NCI-H2196 (cell line): ENCODE measurements around the gene HOXD11.

Experiments
- DNase-seq: peaks from one replicate; lab custom pipeline; 2025; ENCODE audit not compliant: unreplicated experiment; lab: John Stamatoyannopoulos, UW

Gene HOXD11

GRCh38 chr2:176130957-176131847 is 24.1 kb downstream of the HOXD11 start:
- DNase-seq: no peak

DNA sequence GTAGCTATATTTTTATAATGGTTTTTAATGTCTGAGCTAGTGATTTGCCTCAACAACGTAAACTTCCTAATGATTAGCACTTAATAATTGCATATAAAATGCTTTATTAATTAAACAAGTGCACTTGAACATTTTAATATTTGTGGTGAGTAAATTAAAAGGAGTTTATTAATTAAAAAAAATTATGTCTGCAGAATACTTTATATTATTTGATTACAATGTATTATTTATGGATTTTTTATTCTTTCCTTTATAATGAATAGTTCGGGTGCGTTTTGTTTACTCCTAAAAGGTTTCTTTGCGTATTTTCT is 24.7 kb downstream of the HOXD11 start:
- DNase-seq: no peak

GRCh38 chr2:176132205-176133171 is 25.4 kb downstream of the HOXD11 start:
- DNase-seq: no peak

DNA sequence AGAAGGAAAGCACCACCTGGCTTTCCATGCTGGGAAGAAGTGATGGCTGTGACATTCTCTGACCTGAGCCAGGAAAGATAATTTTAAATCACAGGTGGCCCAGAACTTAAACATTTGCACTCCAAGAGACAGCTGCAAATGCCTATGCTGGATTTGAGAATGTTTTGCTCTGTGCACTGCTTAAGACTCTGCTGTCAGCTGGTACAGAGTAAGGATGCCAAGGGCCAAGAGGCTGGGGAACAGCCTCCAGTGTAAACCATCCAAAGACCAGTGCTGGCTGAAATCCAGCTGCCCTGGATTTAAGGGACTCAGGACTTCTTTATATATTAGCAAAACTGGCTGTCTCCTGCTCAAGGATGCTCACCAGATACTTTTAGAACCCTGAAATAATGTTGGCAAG is 26.3 kb downstream of the HOXD11 start:
- no peak for DNase-seq

GRCh38 chr2:176134035-176134434 is 27.0 kb downstream of the HOXD11 start:
- DNase-seq: no peak

DNA sequence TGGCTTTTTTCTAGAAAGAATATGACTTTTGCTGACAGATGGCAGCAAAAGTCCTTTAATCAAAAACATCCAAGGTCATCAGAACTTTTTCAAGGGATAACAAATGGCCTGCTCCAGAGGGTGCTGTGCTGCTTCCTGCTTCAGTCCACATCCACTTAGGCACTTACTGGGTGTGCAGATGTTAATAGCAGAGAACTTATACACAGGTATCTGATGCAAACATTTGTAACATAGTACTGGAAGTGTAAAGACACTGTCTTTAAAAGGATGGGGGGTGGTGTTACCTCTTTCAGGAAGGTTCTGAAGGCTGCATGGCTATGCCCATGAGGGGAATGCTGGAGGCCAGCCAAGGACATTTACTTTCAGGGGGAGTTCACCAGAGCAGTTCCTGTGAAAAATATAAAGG is 28.0 kb downstream of the HOXD11 start:
- DNase-seq: peak; percentile 22

DNA sequence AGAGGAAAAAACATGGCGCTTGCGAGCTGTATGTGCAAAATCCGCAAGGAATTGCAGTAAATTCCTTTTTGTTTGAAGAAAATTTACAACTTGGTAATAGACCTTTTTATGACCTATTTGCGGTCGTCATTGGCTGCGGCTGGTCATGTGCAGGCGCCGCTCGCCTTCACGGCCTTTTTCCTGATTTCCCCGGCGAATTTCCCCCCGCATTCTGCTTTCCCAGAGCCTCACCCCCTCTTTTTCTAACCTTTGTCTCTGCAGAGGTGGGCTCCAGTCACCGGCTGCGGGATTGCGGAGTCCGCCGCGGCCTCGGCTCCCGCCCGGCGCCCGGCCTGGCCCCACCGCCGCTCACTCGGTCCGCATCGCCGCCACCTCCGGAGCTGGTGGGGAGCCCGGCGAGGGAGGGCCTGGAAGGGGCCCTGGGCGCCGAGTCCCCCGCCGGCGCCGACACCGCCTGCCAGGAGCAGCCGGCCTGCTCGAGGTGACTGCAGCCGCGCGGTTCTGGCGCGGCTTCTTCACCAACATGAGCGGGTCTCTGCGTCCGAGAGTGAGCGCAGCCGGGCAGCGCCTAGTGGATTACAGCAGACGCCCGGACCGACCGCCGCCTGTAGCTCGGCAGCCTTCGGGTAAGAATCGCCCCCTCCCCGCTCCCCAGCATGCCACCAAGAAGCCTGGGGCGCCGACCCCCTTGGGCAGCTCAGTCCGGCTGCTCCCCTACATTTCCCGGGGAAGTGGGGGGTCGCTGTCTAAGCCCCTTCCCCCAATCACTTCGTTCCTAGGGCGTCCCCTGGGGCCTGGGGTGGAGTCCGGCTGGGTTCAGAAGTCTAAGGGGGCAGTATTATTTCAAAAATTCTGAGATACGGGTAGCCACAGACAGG is 29.5 kb downstream of the HOXD11 start:
- no peak for DNase-seq

DNA sequence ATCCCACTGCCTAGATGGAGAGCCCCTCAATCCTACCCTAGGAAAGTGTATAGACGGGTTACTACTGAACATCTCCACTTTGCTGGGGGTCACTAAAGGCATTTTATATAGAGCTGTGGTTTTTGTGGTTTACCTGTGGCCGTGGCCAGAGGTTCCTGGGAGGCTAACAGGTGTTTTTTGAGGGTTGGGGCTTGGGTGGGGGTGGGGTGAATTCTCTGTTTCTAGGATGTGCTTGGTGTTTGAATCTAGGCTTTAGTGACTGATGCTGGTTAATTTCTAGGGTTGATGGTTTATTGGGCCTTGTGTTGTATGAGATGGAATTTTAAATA is 30.1 kb downstream of the HOXD11 start:
- no peak for DNase-seq

- no peak for DNase-seq
Measured at GRCh38 chr2:176137906-176138305, 30.8 kb downstream of the HOXD11 start.

GRCh38 chr2:176138526-176138922 is 31.4 kb downstream of the HOXD11 start:
- no peak for DNase-seq

DNA sequence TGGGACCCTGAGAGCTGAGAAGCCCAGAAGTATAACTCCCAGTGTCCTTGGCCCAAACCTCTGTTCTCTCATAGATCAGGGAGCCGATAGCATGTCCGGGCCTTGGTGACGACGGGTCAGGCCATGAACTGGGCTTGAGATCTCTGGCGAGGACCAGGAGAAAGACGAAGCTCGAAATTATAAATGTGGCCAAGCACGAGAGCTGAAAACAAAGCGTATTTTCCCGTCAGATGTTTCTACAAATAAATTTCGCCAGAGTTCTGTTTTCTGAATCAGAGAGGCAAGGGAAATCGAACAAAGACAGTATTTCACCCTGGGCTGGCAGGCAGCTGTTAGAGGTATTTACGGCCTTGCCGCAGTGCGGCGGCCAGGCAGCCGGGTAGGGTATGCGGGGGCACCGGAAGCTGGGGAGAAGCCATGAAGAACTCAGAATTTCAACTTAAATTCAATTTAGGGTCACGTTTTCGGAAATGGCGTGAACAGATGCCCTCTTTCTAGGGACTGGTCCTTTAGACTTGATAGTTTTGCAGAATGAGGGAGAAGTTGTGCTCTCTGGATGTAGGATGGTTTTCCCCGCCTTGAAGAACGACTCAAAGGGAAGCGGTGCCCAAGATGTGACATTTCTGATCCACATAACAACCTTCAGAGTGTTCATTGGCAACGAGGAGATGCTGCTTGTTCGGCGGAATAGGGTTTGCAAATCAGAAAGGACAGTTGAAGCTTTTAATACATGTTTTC is 32.0 kb downstream of the HOXD11 start:
- DNase-seq: no peak

GRCh38 chr2:176139661-176140512 is 32.8 kb downstream of the HOXD11 start:
- no peak for DNase-seq

DNA sequence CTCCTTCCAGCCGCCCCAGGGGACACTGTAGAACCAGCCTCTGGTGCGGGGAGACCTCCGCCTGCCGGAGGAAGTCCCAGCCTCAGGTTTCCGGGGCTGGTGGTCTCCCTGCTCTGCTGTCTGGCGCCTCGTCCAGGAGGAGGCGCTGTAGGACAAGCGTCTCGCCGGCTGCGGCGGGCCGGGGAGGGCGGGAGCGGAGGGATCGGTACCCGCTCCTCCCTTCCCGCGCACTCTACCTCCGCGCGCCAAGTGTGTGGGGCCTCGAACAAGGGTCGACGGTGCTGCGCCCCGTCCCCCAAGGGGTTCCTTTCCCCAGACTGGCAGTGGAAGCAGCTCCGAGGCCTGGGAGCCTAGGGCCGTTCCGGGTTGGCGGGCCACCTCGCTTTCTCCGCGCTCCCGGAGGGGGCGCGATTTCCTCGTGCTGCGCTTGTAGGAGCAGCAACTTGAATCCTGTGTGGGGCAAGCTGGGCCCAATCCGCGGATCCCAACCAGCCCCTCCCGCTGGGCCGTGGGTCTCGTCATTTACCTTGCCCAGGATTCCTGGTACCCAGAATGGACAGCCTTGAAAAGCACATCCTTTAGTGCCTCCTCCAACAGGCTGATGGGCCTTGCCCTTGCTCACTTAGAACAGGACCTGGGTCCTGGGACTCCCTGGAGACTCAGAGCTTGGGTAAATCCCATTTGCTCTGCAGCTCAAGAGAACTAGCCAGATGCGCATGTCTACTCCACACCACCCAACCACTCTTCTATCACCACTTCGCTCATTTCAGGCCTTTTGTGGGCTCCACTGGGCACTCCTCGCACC is 33.6 kb downstream of the HOXD11 start:
- peak; percentile 71 for DNase-seq

GRCh38 chr2:176142281-176142680 is 35.2 kb downstream of the HOXD11 start:
- DNase-seq: no peak

DNA sequence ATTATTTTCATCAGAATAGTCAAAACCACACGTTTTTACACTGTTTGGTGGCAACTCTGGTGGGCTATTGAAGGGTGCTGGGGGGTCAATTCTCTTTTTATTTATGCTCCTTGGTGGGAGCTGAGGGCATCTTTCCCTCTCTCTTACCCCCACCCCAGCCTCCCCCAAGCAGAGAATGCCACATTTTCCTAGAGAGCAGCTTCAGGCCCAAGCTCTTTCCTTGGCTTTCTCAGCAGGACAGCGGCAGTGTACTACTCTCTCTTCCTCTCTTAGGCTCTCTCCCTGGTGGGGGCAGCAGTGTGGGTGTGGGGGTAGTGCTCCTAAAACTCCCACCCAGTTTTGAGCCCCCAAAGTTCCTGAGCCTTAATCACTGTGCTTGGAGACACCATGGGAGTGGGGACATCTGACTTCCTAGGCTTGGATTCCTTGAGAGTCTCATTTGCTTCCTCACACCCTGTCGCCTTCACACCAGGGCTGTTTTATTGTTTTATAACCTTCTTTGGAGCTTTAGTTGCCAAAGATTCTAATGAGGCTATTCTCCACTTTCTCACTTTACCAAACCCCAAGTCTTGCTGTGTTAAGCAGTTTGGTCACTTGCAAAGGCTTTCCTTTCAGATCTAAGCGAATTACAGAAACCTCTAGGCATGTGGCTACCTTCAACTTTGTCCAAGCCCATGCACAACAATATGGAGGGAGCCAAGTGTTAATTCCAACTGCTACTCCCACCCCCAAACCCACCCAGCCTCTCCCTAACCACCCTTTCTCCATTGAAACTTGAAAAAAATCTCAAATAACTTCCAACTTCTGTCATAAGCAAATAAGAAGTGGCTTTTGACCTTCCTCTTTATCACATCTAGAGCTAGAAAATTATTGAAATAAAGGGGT is 38.2 kb downstream of the HOXD11 start:
- DNase-seq: no peak

GRCh38 chr2:176146101-176146500 is 39.0 kb downstream of the HOXD11 start:
- no peak for DNase-seq

DNA sequence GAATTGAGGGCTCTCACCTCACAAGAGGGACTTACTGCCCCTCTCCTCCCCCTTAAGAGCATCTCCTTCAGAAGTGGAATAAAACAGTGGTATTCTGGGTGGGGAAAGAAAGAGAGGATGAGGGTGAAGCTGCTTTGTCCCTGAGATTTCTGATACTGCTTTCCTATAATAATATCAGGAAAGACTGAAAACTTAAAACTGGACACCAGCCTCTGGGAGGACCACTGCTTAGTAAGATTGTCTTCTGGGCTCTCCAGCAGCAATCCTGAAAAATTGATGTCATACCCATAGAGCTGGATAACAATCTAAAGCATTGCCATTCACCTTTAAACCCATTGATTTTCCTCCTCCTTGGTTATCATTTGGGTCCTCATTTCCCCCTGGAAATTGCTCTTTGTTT is 39.6 kb downstream of the HOXD11 start:
- no peak for DNase-seq
